Thyroid gland (tissue), 4 donors: ENCODE measurements around the gene CLEC20A.

Experiments
- CTCF ChIP-seq, 6 experiments: fragments of 200-600 bp in 3 of 6; fragments of 450-650 bp in 3 of 6; sonication (generic) in 3 of 6; IDR thresholded peaks; one replicate each; pipeline ENCODE4 v1.5.1; 2016 to 2019; ENCODE audit warnings: antibody characterized with exemption in 6 of 6, mild to moderate bottlenecking in 2 of 6, inconsistent platforms in 1 of 6, moderate library complexity in 1 of 6
- POLR2A ChIP-seq, 2 donors: fragments of 450-650 bp; IDR thresholded peaks; one replicate each; pipeline ENCODE4 v1.6.1; 2017; ENCODE audit warnings: antibody characterized with exemption in 2 of 2, mild to moderate bottlenecking in 2 of 2, moderate library complexity in 1 of 2

GRCh38 chr1:178493301-178493741 is 3.4 kb downstream of the CLEC20A start:
- TF ChIP-seq POLR2A (IDR thresholded peaks at IDR 0.05) (no peak), CTCF (IDR thresholded peaks at IDR 0.05) (no peak)
